Measurements from ENCODE around the gene AFAP1.

- TF ChIP-seq CTCF (IDR thresholded peaks at IDR 0.05) = no peak
- no peak for TF ChIP-seq POLR2A (IDR thresholded peaks at IDR 0.05)
Measured at GRCh38 chr4:7768736-7769135, 170.9 kb downstream of the AFAP1 start.

All from uterus (tissue), 2 donors.